Activated T-cell treated with anti-CD3 and anti-CD28 coated beads, Interleukin-2, amount 50 U/mL, for 72 hours (primary cell): ENCODE data around the gene NOL4L. TPM values are rescaled to one million over a fixed set of nuclear protein-coding genes. Genes with fewer than 3 reads are reported as not detected.

ENCODE experiments used
- ATAC-seq, 2 donors: fragments of 150-1000 bp; cut with Tn5 transposase; replicated peaks in 1 of 2; 2 replicates each; pipeline ENCODE4 v1.10.0; 2021; ENCODE audit warnings: moderate library complexity in 2 of 2, mild to moderate bottlenecking in 1 of 2
- DNase-seq, 2 donors: peaks; one replicate each; pipeline ENCODE4 v3.0.0; 2021 to 2022; ENCODE audit warnings: mixed read lengths in 1 of 2
- H3K27ac Mint-ChIP-seq: one replicate; pipeline ENCODE4 v1.8.0; 2022; ENCODE audit warnings: mild to moderate bottlenecking, moderate library complexity, mixed read lengths
- H3K27me3 Mint-ChIP-seq: one replicate; pipeline ENCODE4 v1.8.0; 2022; ENCODE audit warnings: low read depth, mixed read lengths
- H3K36me3 Mint-ChIP-seq, 2 donors: one replicate each; pipeline ENCODE4 v1.8.0; 2022; ENCODE audit warnings: mixed read lengths in 2 of 2, mild to moderate bottlenecking in 1 of 2; ENCODE audit not compliant: insufficient read depth in 2 of 2
- H3K4me1 Mint-ChIP-seq: one replicate; pipeline ENCODE4 v1.8.0; 2022; ENCODE audit warnings: low read depth, mixed read lengths
- H3K4me3 Mint-ChIP-seq, 2 donors: one replicate each; pipeline ENCODE4 v1.8.0; 2022; ENCODE audit warnings: mild to moderate bottlenecking in 2 of 2, mixed read lengths in 2 of 2, moderate library complexity in 2 of 2
- H3K9me3 Mint-ChIP-seq, 2 donors: one replicate each; pipeline ENCODE4 v1.8.0; 2022; ENCODE audit warnings: mixed read lengths in 2 of 2
- total RNA-seq, 2 donors: library from RNA; stranded (reverse); gene quantifications; one replicate each; pipeline ENCODE4 v1.2.3, GENCODE V29; 2022

The NOL4L gene
- total RNA-seq, 2 donors from 2014 or later, result 28.2 to 30.0 TPM

GRCh38 chr20:32454164-32455145 lies 130.7 kb downstream of the NOL4L start:
- Mint-ChIP-seq H3K9me3 (no peaks in the 10 kb centered on the region), H3K27me3 (no peaks in the 10 kb centered on the region), H3K27ac (no peak overlapping the region), H3K4me3 (no peak overlapping the region), H3K4me1 (no peaks in the 10 kb centered on the region), H3K36me3 (peaks cover 0 to 3% of the 10 kb centered on the region in 2 donors)
- DNase-seq (no peak), ATAC-seq (no peak)

- Mint-ChIP-seq H3K9me3 (no peaks in the 10 kb centered on the region), H3K4me1 (no peaks in the 10 kb centered on the region), H3K27ac (no peak overlapping the region), H3K4me3 (no peak overlapping the region), H3K27me3 (no peaks in the 10 kb centered on the region), H3K36me3 (peaks cover 0 to 3% of the 10 kb centered on the region in 2 donors)
- DNase-seq (no peak), ATAC-seq (no peak)
Observed at GRCh38 chr20:32453467-32454163, 131.5 kb downstream of the NOL4L start.

- DNase-seq (no peak), ATAC-seq (no peak)
- H3K36me3 Mint-ChIP-seq, result peaks cover 0 to 3% of the 10 kb centered on the region in 2 donors
Observed at GRCh38 chr20:32452776-32453466, 132.2 kb downstream of the NOL4L start.

GRCh38 chr20:32451682-32452461 lies 133.3 kb downstream of the NOL4L start:
- DNase-seq (no peak), ATAC-seq (peak; percentile 5 to 7)
- Mint-ChIP-seq H3K4me3 (no peak overlapping the region), H3K36me3 (peaks cover 0 to 3% of the 10 kb centered on the region in 2 donors), H3K27ac (peak overlapping the region; percentile 16), H3K27me3 (no peaks in the 10 kb centered on the region), H3K4me1 (peaks cover 1% of the 10 kb centered on the region), H3K9me3 (no peaks in the 10 kb centered on the region)

More at GRCh38 chr20:32452776-32453466, 132.2 kb downstream of the NOL4L start:
- no peaks in the 10 kb centered on the region for H3K4me1 Mint-ChIP-seq
- no peaks in the 10 kb centered on the region for H3K9me3 Mint-ChIP-seq
- H3K27ac Mint-ChIP-seq, result peak overlapping the region; percentile 39
- H3K4me3 Mint-ChIP-seq, result no peak overlapping the region
- no peaks in the 10 kb centered on the region for H3K27me3 Mint-ChIP-seq

GRCh38 chr20:32451340-32451681 lies 133.8 kb downstream of the NOL4L start:
- ATAC-seq (peak in 1 of 2 donors; percentile 2), DNase-seq (no peak)
- Mint-ChIP-seq H3K4me1 (peaks cover 4% of the 10 kb centered on the region), H3K27me3 (no peaks in the 10 kb centered on the region), H3K9me3 (no peaks in the 10 kb centered on the region), H3K4me3 (no peak overlapping the region), H3K36me3 (peaks cover 0 to 3% of the 10 kb centered on the region in 2 donors), H3K27ac (no peak overlapping the region)

GRCh38 chr20:32450484-32451061 lies 134.6 kb downstream of the NOL4L start:
- H3K4me1 Mint-ChIP-seq, result peaks cover 4% of the 10 kb centered on the region

GRCh38 chr20:32449890-32450401 lies 135.2 kb downstream of the NOL4L start:
- Mint-ChIP-seq H3K36me3 (peaks cover 0 to 7% of the 10 kb centered on the region in 2 donors), H3K27me3 (no peaks in the 10 kb centered on the region), H3K4me3 (no peak overlapping the region), H3K4me1 (peaks cover 4% of the 10 kb centered on the region), H3K9me3 (no peaks in the 10 kb centered on the region), H3K27ac (peak overlapping the region; percentile 13)
- DNase-seq, result no peak
- ATAC-seq, result no peak

More at GRCh38 chr20:32450484-32451061, 134.6 kb downstream of the NOL4L start:
- Mint-ChIP-seq H3K27me3 (no peaks in the 10 kb centered on the region), H3K9me3 (no peaks in the 10 kb centered on the region), H3K36me3 (peaks cover 0 to 4% of the 10 kb centered on the region in 2 donors), H3K4me3 (no peak overlapping the region), H3K27ac (no peak overlapping the region)
- no peak for DNase-seq
- ATAC-seq, result no peak

- Mint-ChIP-seq H3K36me3 (peaks cover 0 to 7% of the 10 kb centered on the region in 2 donors), H3K9me3 (no peaks in the 10 kb centered on the region), H3K4me3 (no peak overlapping the region), H3K4me1 (peaks cover 4% of the 10 kb centered on the region), H3K27me3 (no peaks in the 10 kb centered on the region), H3K27ac (no peak overlapping the region)
- no peak for DNase-seq
- no peak for ATAC-seq
Observed at GRCh38 chr20:32449057-32449889, 135.9 kb downstream of the NOL4L start.

GRCh38 chr20:32448306-32449056 lies 136.7 kb downstream of the NOL4L start:
- Mint-ChIP-seq H3K27ac (no peak overlapping the region), H3K36me3 (peaks cover 0 to 6% of the 10 kb centered on the region in 2 donors), H3K9me3 (no peaks in the 10 kb centered on the region), H3K4me1 (peaks cover 4% of the 10 kb centered on the region), H3K27me3 (no peaks in the 10 kb centered on the region), H3K4me3 (no peak overlapping the region)
- no peak for DNase-seq
- ATAC-seq, result no peak

- Mint-ChIP-seq H3K4me1 (peaks cover 4% of the 10 kb centered on the region), H3K36me3 (peaks cover 4% of the 10 kb centered on the region in 2 donors), H3K4me3 (no peak overlapping the region), H3K27me3 (no peaks in the 10 kb centered on the region), H3K27ac (peak overlapping the region; percentile 55), H3K9me3 (no peaks in the 10 kb centered on the region)
- DNase-seq, result no peak
- ATAC-seq, result no peak
Observed at GRCh38 chr20:32447136-32448027, 137.8 kb downstream of the NOL4L start.
